Neural crest cell (in vitro differentiated cells): ENCODE data around the gene CHRM5. TPM values are rescaled to one million over a fixed set of nuclear protein-coding genes. Genes with fewer than 3 reads are reported as not detected.

ENCODE experiments used
- DNase-seq: peaks from one replicate; pipeline ENCODE4 v3.0.0; 2021; ENCODE audit warnings: low read depth, mixed read lengths, low spot score
- H3K27ac Mint-ChIP-seq: one replicate; pipeline ENCODE4 v1.8.0; 2021; ENCODE audit warnings: mild to moderate bottlenecking, mixed read lengths; ENCODE audit not compliant: unreplicated experiment
- H3K27me3 Mint-ChIP-seq: 2 replicates; pipeline ENCODE4 v1.8.0; 2021; ENCODE audit warnings: low read depth, mild to moderate bottlenecking, mixed read lengths
- H3K36me3 Mint-ChIP-seq: 2 replicates; pipeline ENCODE4 v1.8.0; 2021; ENCODE audit warnings: low read depth, mild to moderate bottlenecking, mixed read lengths
- H3K4me1 Mint-ChIP-seq: 2 replicates; pipeline ENCODE4 v1.8.0; 2021; ENCODE audit warnings: mixed read lengths
- H3K4me3 Mint-ChIP-seq: one replicate; pipeline ENCODE4 v1.8.0; 2021; ENCODE audit warnings: mild to moderate bottlenecking, mixed read lengths
- H3K9me3 Mint-ChIP-seq: 2 replicates; pipeline ENCODE4 v1.8.0; 2021; ENCODE audit warnings: mixed read lengths
- CTCF ChIP-seq: fragments of 200-600 bp; sonication (generic); conservative IDR thresholded peaks from 2 replicates; pipeline ENCODE4 v1.5.0; 2021; ENCODE audit warnings: antibody characterized with exemption, mild to moderate bottlenecking
- total RNA-seq: library from RNA; stranded (reverse); gene quantifications from 2 replicates; pipeline ENCODE4 v1.2.1, GENCODE V29; 2021

The CHRM5 gene
- total RNA-seq, 1 donor from 2014 or later = not detected

- peaks cover 10% of the 10 kb centered on the region for H3K4me1 Mint-ChIP-seq
- H3K27ac Mint-ChIP-seq = no peak overlapping the region
- no peak overlapping the region for H3K4me3 Mint-ChIP-seq
- peaks cover 5% of the 10 kb centered on the region for H3K9me3 Mint-ChIP-seq
- no peak for DNase-seq
- H3K27me3 Mint-ChIP-seq = no peaks in the 10 kb centered on the region
- H3K36me3 Mint-ChIP-seq = peaks cover 11% of the 10 kb centered on the region
- no peak for TF ChIP-seq CTCF
These were observed 59.3 kb downstream of the CHRM5 start for GRCh38 chr15:34027606-34028005.

- peaks cover 8% of the 10 kb centered on the region for H3K36me3 Mint-ChIP-seq
- H3K27me3 Mint-ChIP-seq = no peaks in the 10 kb centered on the region
- peaks cover 5% of the 10 kb centered on the region for H3K9me3 Mint-ChIP-seq
- no peak for DNase-seq
- H3K4me3 Mint-ChIP-seq = no peak overlapping the region
- peaks cover 4% of the 10 kb centered on the region for H3K4me1 Mint-ChIP-seq
- TF ChIP-seq CTCF = no peak
- no peak overlapping the region for H3K27ac Mint-ChIP-seq
These were observed 63.9 kb downstream of the CHRM5 start for GRCh38 chr15:34031987-34032760.

GRCh38 chr15:34038023-34038870, 70.0 kb downstream of the CHRM5 start:
- Mint-ChIP-seq H3K4me3 (peak overlapping the region; percentile 91), H3K27me3 (no peaks in the 10 kb centered on the region), H3K9me3 (no peaks in the 10 kb centered on the region), H3K27ac (peak overlapping the region; percentile 85), H3K4me1 (peaks cover 22% of the 10 kb centered on the region), H3K36me3 (no peaks in the 10 kb centered on the region)
- no peak for TF ChIP-seq CTCF
- peak; percentile 65 for DNase-seq

- peak within 1 kb of the TSS; percentile 91 for H3K4me3 Mint-ChIP-seq
- no peak for TF ChIP-seq CTCF
- DNase-seq = peak; percentile 45
- H3K36me3 Mint-ChIP-seq = no peaks in the 10 kb centered on the region
- H3K4me1 Mint-ChIP-seq = peaks cover 22% of the 10 kb centered on the region
- H3K9me3 Mint-ChIP-seq = no peaks in the 10 kb centered on the region
- peak within 1 kb of the TSS; percentile 85 for H3K27ac Mint-ChIP-seq
- no peaks in the 10 kb centered on the region for H3K27me3 Mint-ChIP-seq
These were observed 70.8 kb downstream of the CHRM5 start, which contains the start of gene AVEN for GRCh38 chr15:34038871-34039789. TSS of gene AVEN (minus strand) at chr15:34039204. CDS start at chr15:34039046, 158 bp downstream.

GRCh38 chr15:34039790-34040113, 71.5 kb downstream of the CHRM5 start:
- no peak overlapping the region for H3K27ac Mint-ChIP-seq
- H3K4me3 Mint-ChIP-seq = peak overlapping the region; percentile 91
- no peak for DNase-seq
- no peaks in the 10 kb centered on the region for H3K36me3 Mint-ChIP-seq
- H3K4me1 Mint-ChIP-seq = peaks cover 22% of the 10 kb centered on the region
- no peak for TF ChIP-seq CTCF
- no peaks in the 10 kb centered on the region for H3K27me3 Mint-ChIP-seq
- H3K9me3 Mint-ChIP-seq = no peaks in the 10 kb centered on the region
